H1 (cell line): ENCODE data around the gene TBX4. TPM values are rescaled to one million over a fixed set of nuclear protein-coding genes. Genes with fewer than 3 reads are reported as not detected.

Experiments
- CTCF ChIA-PET: fragments of 300-600 bp; sonication (Branson Sonifier 250); formaldehyde crosslinking; loops from one replicate; lab custom pipeline; 2021; ENCODE audit not compliant: partially characterized antibody; lab: Charles Lee
- POLR2A ChIA-PET: fragments of 300-600 bp; sonication (Branson Sonifier 250); formaldehyde crosslinking; loops from one replicate; lab custom pipeline; 2021; ENCODE audit warnings: inconsistent platforms; ENCODE audit not compliant: partially characterized antibody; lab: Charles Lee
- DNase-seq, 2 experiments: peaks; one replicate each; pipeline versions ENCODE4 v3.0.0 to v3.0.0-alpha.2; 2010 to 2022; ENCODE audit warnings: low spot score in 2 of 2, low read depth in 1 of 2, mixed read lengths in 1 of 2
- FAIRE-seq: peaks from 2 replicates; lab custom pipeline; 2011; peaks lifted over from hg19 to GRCh38; lab: Jason Lieb, UNC
- H2AFZ ChIP-seq: 2 replicates; pipeline ENCODE4 v1.8.1; 2012; ENCODE audit warnings: low read length, inconsistent platforms
- H2AK5ac ChIP-seq: 2 replicates; pipeline ENCODE4 v1.6.1; 2013; ENCODE audit warnings: low read depth, low read length
- H2BK120ac ChIP-seq: replicated peaks from 2 replicates; pipeline ENCODE3; 2013; ENCODE audit warnings: low read depth, low read length, inconsistent platforms
- H2BK12ac ChIP-seq: 2 replicates; pipeline ENCODE4 v1.6.1; 2013; ENCODE audit warnings: low read depth, low read length
- H2BK15ac ChIP-seq: 2 replicates; pipeline ENCODE4 v1.6.1; 2013; ENCODE audit warnings: low read length
- H2BK20ac ChIP-seq: 2 replicates; pipeline ENCODE4 v1.6.1; 2013; ENCODE audit warnings: low read length
- H2BK5ac ChIP-seq: 2 replicates; pipeline ENCODE4 v1.6.1; 2013; ENCODE audit warnings: low read depth, low read length
- H3K14ac ChIP-seq: 2 replicates; pipeline ENCODE4 v1.6.1; 2013; ENCODE audit warnings: inconsistent platforms; ENCODE audit not compliant: insufficient read length
- H3K18ac ChIP-seq: 2 replicates; pipeline ENCODE4 v1.6.1; 2013; ENCODE audit warnings: low read length; ENCODE audit errors: extremely low read depth
- H3K23ac ChIP-seq: 2 replicates; pipeline ENCODE4 v1.6.1; 2013; ENCODE audit warnings: inconsistent platforms; ENCODE audit not compliant: insufficient read length
- H3K23me2 ChIP-seq: 2 replicates; pipeline ENCODE4 v1.6.1; 2013; ENCODE audit warnings: low read depth, low read length
- H3K27ac ChIP-seq: 2 replicates; pipeline ENCODE4 v1.6.1; 2011; ENCODE audit warnings: low read depth, low read length, inconsistent platforms
- H3K27me3 ChIP-seq, 4 experiments: replicated peaks in 1 of 4; 1 replicate in 1 of 4; 2 replicates in 3 of 4; pipeline versions ENCODE4 v1.6.1 to v1.8.1; 2011 to 2013; ENCODE audit warnings: low read length in 3 of 4, mild to moderate bottlenecking in 3 of 4, inconsistent platforms in 2 of 4, mixed read lengths in 2 of 4, moderate library complexity in 1 of 4; ENCODE audit not compliant: control insufficient read depth in 3 of 4, insufficient read depth in 3 of 4; ENCODE audit errors: extremely low read depth in 1 of 4
- H3K36me3 ChIP-seq, 4 experiments: 2 replicates each; pipeline versions ENCODE4 v1.6.1 to v1.8.1; 2011 to 2013; ENCODE audit warnings: mild to moderate bottlenecking in 4 of 4, low read length in 3 of 4, moderate library complexity in 2 of 4, control low read depth in 1 of 4, inconsistent platforms in 1 of 4; ENCODE audit not compliant: insufficient read depth in 4 of 4, control insufficient read depth in 2 of 4
- H3K4ac ChIP-seq: replicated peaks from 2 replicates; pipeline ENCODE3; 2013; ENCODE audit warnings: low read length, low read depth, mixed read lengths, inconsistent platforms; ENCODE audit not compliant: insufficient read length
- H3K4me1 ChIP-seq, 4 experiments: replicated peaks in 1 of 4; 1 replicate in 1 of 4; 2 replicates in 3 of 4; pipeline versions ENCODE4 v1.6.1 to v1.8.1; 2011 to 2013; ENCODE audit warnings: low read length in 3 of 4, inconsistent platforms in 2 of 4, mixed read lengths in 1 of 4; ENCODE audit not compliant: insufficient read depth in 4 of 4, control insufficient read depth in 3 of 4
- H3K4me2 ChIP-seq, 2 experiments: 2 replicates each; pipeline versions ENCODE4 v1.6.1 to v1.8.1; 2011 to 2013; ENCODE audit warnings: low read depth in 2 of 2, low read length in 2 of 2, control low read depth in 1 of 2, inconsistent platforms in 1 of 2, mild to moderate bottlenecking in 1 of 2; ENCODE audit not compliant: insufficient read depth in 1 of 2
- H3K4me3 ChIP-seq, 4 experiments: fragments of 200-600, 300-600 bp in 1 of 4; sonication (generic), shearing (Covaris generic), sonication (Bioruptor Twin) in 1 of 4; 2 replicates each; pipeline versions ENCODE4 v1.5.1 to v1.8.1; 2011 to 2016; ENCODE audit warnings: low read length in 4 of 4, low read depth in 3 of 4, control low read depth in 2 of 4, inconsistent platforms in 2 of 4, mild to moderate bottlenecking in 2 of 4, mixed read lengths in 1 of 4, moderate library complexity in 1 of 4; ENCODE audit not compliant: insufficient read depth in 2 of 4; ENCODE audit errors: extremely low read depth in 1 of 4
- H3K56ac ChIP-seq: replicated peaks from 2 replicates; pipeline ENCODE3; 2013; ENCODE audit warnings: low read depth, mild to moderate bottlenecking, mixed read lengths, low read length, inconsistent platforms; ENCODE audit not compliant: insufficient read length
- H3K79me1 ChIP-seq: 2 replicates; pipeline ENCODE4 v1.6.1; 2013; ENCODE audit warnings: low read depth, low read length, control low read depth
- H3K79me2 ChIP-seq, 2 experiments: 2 replicates each; pipeline versions ENCODE4 v1.6.1 to v1.8.1; 2012 to 2013; ENCODE audit warnings: low read length in 2 of 2, mild to moderate bottlenecking in 2 of 2, inconsistent platforms in 1 of 2; ENCODE audit not compliant: insufficient read depth in 2 of 2, control insufficient read depth in 1 of 2
- H3K9ac ChIP-seq, 4 experiments: replicated peaks in 1 of 4; 1 replicate in 1 of 4; 2 replicates in 3 of 4; pipeline versions ENCODE4 v1.6.1 to v1.8.1; 2011 to 2013; ENCODE audit warnings: low read depth in 3 of 4, low read length in 3 of 4, control low read depth in 2 of 4, mild to moderate bottlenecking in 2 of 4, moderate library complexity in 2 of 4, inconsistent platforms in 1 of 4; ENCODE audit errors: extremely low read depth in 1 of 4
- H3K9me3 ChIP-seq, 2 experiments: 2 replicates each; pipeline versions ENCODE4 v1.6.1 to v1.8.1; 2012 to 2013; ENCODE audit warnings: mild to moderate bottlenecking in 2 of 2, moderate library complexity in 2 of 2, control low read depth in 1 of 2, inconsistent platforms in 1 of 2, low read depth in 1 of 2, low read length in 1 of 2, mixed read lengths in 1 of 2; ENCODE audit not compliant: insufficient read depth in 2 of 2
- H4K20me1 ChIP-seq, 2 experiments: replicated peaks in 1 of 2; 2 replicates each; pipeline versions ENCODE3 to v1.8.1; 2011 to 2013; ENCODE audit warnings: inconsistent platforms in 2 of 2, low read length in 2 of 2, mild to moderate bottlenecking in 1 of 2; ENCODE audit not compliant: insufficient read depth in 2 of 2, control insufficient read depth in 1 of 2
- H4K5ac ChIP-seq: 2 replicates; pipeline ENCODE4 v1.6.1; 2013; ENCODE audit warnings: low read length, low read depth, mixed read lengths, inconsistent platforms; ENCODE audit not compliant: insufficient read length
- H4K8ac ChIP-seq: 2 replicates; pipeline ENCODE4 v1.8.0; 2013; ENCODE audit warnings: mild to moderate bottlenecking, moderate library complexity, low read length, inconsistent platforms; ENCODE audit not compliant: insufficient read depth; ENCODE audit errors: extremely low read depth
- H4K91ac ChIP-seq: replicated peaks from 2 replicates; pipeline ENCODE3; 2013; ENCODE audit warnings: low read length, mixed read lengths, inconsistent platforms; ENCODE audit not compliant: insufficient read length
- CBX5 ChIP-seq: fragments of 300-800, 300-1000 bp; sonication (generic); IDR thresholded peaks from 2 replicates; pipeline ENCODE4 v1.7.1; 2016; ENCODE audit warnings: antibody characterized with exemption, low read length, low read depth
- CTCF ChIP-seq, 3 experiments: IDR thresholded peaks; 1 replicate in 2 of 3; 2 replicates in 1 of 3; pipeline versions ENCODE4 v1.5.1 to v1.6.1; 2011; ENCODE audit warnings: low read length in 3 of 3, mild to moderate bottlenecking in 3 of 3, inconsistent platforms in 2 of 3, low read depth in 1 of 3, moderate library complexity in 1 of 3; ENCODE audit not compliant: insufficient read depth in 1 of 3; ENCODE audit errors: control extremely low read depth in 1 of 3
- POLR2AphosphoS5 ChIP-seq: IDR thresholded peaks from 2 replicates; pipeline ENCODE4 v1.6.1; 2011; ENCODE audit warnings: low read depth, low read length
- WGBS, 2 experiments: shearing (Covaris generic) in 1 of 2; methylation state at CpG; one replicate each; pipeline versions ENCODE4 v1.1.6 to v1.1.7; 2013 to 2015; ENCODE audit warnings: low lambda C conversion rate in 2 of 2, mixed read lengths in 2 of 2, inconsistent platforms in 1 of 2, low coverage in 1 of 2, missing lambda C conversion rate in 1 of 2; ENCODE audit not compliant: insufficient replicate concordance in 2 of 2, insufficient coverage in 1 of 2, insufficient read length in 1 of 2; ENCODE audit errors: extremely low coverage in 1 of 2, missing lambda C conversion rate in 1 of 2; 5-methylcytosine and 5-hydroxymethylcytosine counted together
- polyA plus RNA-seq, 7 experiments: library from polyadenylated mRNA; depleted of rRNA in 3 of 7; stranded (reverse) in 5 of 7; unstranded in 2 of 7; fragments of >200 nt in 5 of 7; fragments of 200-250 nt in 2 of 7; gene quantifications; 1 replicate in 5 of 7; 2 replicates in 1 of 7; 4 replicates in 1 of 7; pipeline versions ENCODE4 v1.2.1 to v1.2.3, GENCODE V29; 2011 to 2013; ENCODE audit warnings: missing spikeins in 2 of 7, mixed read lengths in 2 of 7
- total RNA-seq: library from RNA; stranded (reverse); fragmentation: NEBNext Ultra II Directional; extraction: Animal tissue kit (Norgen Biotek cat#: 25700); gene quantifications from 2 replicates; pipeline ENCODE4 v1.2.1, GENCODE V29; 2021

Gene TBX4
- total and polyA plus RNA-seq, 2 of the 8 experiments (the other 6 are each of a cell fraction or from before 2014, with no cell fraction given), result 0.02 TPM; not detected in 1

DNA sequence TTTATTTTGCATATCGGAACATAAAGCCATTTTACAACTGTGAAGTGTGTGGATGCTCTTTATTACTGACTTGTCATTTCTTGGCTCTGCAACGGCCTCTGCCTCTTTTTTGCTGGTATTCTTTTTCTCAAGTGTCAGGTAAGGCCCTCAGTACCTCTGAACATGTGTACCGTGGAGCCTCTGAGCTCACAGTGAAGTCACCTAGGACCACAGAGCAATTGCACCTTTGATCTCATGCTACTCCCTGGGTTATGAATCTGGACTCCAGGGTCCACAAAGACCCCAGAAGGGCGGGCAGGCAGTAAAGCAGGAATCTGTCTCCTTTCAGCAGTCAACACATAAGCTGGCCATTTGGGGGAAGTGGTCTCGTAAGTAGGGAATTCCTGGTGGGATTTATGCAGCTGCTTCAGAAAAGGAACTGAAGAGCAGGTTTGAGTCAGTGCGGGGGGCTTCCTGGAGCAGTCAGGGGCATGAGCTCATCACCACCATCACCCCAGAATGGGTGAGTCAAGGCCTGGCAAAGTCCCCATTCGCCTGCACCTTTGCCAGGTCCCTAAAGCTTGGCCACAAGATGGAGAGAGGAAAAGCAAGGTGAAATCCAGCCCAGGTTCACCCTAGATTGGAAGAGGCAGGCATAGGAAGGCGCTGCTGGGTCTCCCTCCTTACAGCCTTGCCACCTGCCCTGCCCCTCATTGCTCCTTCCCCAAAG is 33.0 kb downstream of the TBX4 start:
- CTCF ChIA-PET, result interaction anchor here (0.5 to 12.2 kb wide), 8 partner anchors 10 to 119 kb away, joined by 3 to 171 read pairs (median 3); no protein-coding TSS in a partner anchor
- H2BK5ac ChIP-seq, result no peak overlapping the region
- H3K56ac ChIP-seq, result no peak overlapping the region
- H2AK5ac ChIP-seq, result no peak overlapping the region
- H2BK12ac ChIP-seq, result no peak overlapping the region
- H3K23ac ChIP-seq, result no peak overlapping the region
- H3K4me2 ChIP-seq, result no peak overlapping the region
- no peaks in the 10 kb centered on the region for H3K36me3 ChIP-seq
- POLR2A ChIA-PET, result no interaction called here
- no peaks in the 10 kb centered on the region for H3K79me1 ChIP-seq
- H2BK15ac ChIP-seq, result no peak overlapping the region
- H3K18ac ChIP-seq, result no peak overlapping the region
- no peak overlapping the region for H4K91ac ChIP-seq
- H3K27me3 ChIP-seq, result no peaks in the 10 kb centered on the region
- FAIRE-seq (no peak), DNase-seq (no peak)
- H3K79me2 ChIP-seq, result no peaks in the 10 kb centered on the region
- H3K4me3 ChIP-seq, result no peak overlapping the region
- no peak overlapping the region for H3K14ac ChIP-seq
- H4K8ac ChIP-seq, result no peak overlapping the region
- H2BK20ac ChIP-seq, result no peak overlapping the region
- no peak overlapping the region for H3K9ac ChIP-seq
- no peaks in the 10 kb centered on the region for H3K9me3 ChIP-seq
- no peaks in the 10 kb centered on the region for H4K20me1 ChIP-seq
- TF ChIP-seq CTCF (IDR thresholded peaks at IDR 0.05; ENCODE audit: control extremely low read depth in 1 of 3, insufficient read depth in 1 of 3, low read depth in 1 of 3, low read length in 3 of 3), result no peak
- no peak for TF ChIP-seq POLR2AphosphoS5
- TF ChIP-seq CBX5, result no peak
- no peak overlapping the region for H2BK120ac ChIP-seq
- H3K4me1 ChIP-seq, result peaks cover 3 to 5% (median 4%) of the 10 kb centered on the region in 4 experiments; a peak in 5 of 7 replicates
- no peak overlapping the region for H4K5ac ChIP-seq
- no peak overlapping the region for H3K27ac ChIP-seq
- WGBS, 2 experiments, result 91% methylated on average over 7 of the region's 8 CpGs; no CpG with 5 or more reads in 1 of the 2 experiments
- no peaks in the 10 kb centered on the region for H3K23me2 ChIP-seq
- no peak overlapping the region for H3K4ac ChIP-seq
- H2AFZ ChIP-seq, result 0 out of 2 replicates have a peak overlapping the region, but pooled peaks have one; percentile 40
